ENCODE measurements around the gene PPM1E.

The PPM1E gene

GRCh38 chr17:58755577-58756245, at the start of gene PPM1E:
PPM1E (plus strand) TSS chr17:58755854.
- peak; percentile 58 for DNase-seq (ENCODE audit: low read depth)
- TF ChIP-seq CTCF (IDR thresholded peaks at IDR 0.05; ENCODE audit: insufficient read depth, low read depth, low read length, missing control alignments): no peak
- H3K4me3 ChIP-seq (ENCODE audit: low read depth, low read length): peak within 1 kb of the TSS; percentile 57

GRCh38 chr17:58706351-58707140, 49.1 kb upstream of the PPM1E start:
- no peak for TF ChIP-seq CTCF (IDR thresholded peaks at IDR 0.05; ENCODE audit: insufficient read depth, low read depth, low read length, missing control alignments)
- no peak overlapping the region for H3K4me3 ChIP-seq (ENCODE audit: low read depth, low read length)
- DNase-seq (ENCODE audit: low read depth): peak; percentile 54

GRCh38 chr17:58710948-58711552, 44.6 kb upstream of the PPM1E start:
- H3K4me3 ChIP-seq (ENCODE audit: low read depth, low read length): no peak overlapping the region
- TF ChIP-seq CTCF (IDR thresholded peaks at IDR 0.05; ENCODE audit: insufficient read depth, low read depth, low read length, missing control alignments): peak; percentile 54
- DNase-seq (ENCODE audit: low read depth): peak; percentile 70

GRCh38 chr17:58722274-58722673, 33.4 kb upstream of the PPM1E start:
- TF ChIP-seq CTCF (IDR thresholded peaks at IDR 0.05; ENCODE audit: insufficient read depth, low read depth, low read length, missing control alignments): no peak
- no peak for DNase-seq (ENCODE audit: low read depth)
- H3K4me3 ChIP-seq (ENCODE audit: low read depth, low read length): no peak overlapping the region

GRCh38 chr17:58722696-58723095, 33.0 kb upstream of the PPM1E start:
- DNase-seq (ENCODE audit: low read depth): no peak
- no peak overlapping the region for H3K4me3 ChIP-seq (ENCODE audit: low read depth, low read length)
- no peak for TF ChIP-seq CTCF (IDR thresholded peaks at IDR 0.05; ENCODE audit: insufficient read depth, low read depth, low read length, missing control alignments)

GRCh38 chr17:58728798-58729197, 26.9 kb upstream of the PPM1E start:
- no peak for DNase-seq (ENCODE audit: low read depth)
- no peak for TF ChIP-seq CTCF (IDR thresholded peaks at IDR 0.05; ENCODE audit: insufficient read depth, low read depth, low read length, missing control alignments)
- no peak overlapping the region for H3K4me3 ChIP-seq (ENCODE audit: low read depth, low read length)

All from GM12865 (cell line).